CD4-positive, alpha-beta T cell treated with Interleukin-12 subunit alpha and Interleukin-12 subunit beta, for 1 hour (primary cell): ENCODE data around the gene SNX9.
"Not testable (repeated sequence)": the region's sequence is repeated elsewhere in the genome, so short reads cannot be mapped to it uniquely, and the experiment has no call there.

ENCODE experiments used
- DNase-seq: peaks from one replicate; pipeline ENCODE4 v3.0.0-alpha.2; 2020

The SNX9 gene

DNA sequence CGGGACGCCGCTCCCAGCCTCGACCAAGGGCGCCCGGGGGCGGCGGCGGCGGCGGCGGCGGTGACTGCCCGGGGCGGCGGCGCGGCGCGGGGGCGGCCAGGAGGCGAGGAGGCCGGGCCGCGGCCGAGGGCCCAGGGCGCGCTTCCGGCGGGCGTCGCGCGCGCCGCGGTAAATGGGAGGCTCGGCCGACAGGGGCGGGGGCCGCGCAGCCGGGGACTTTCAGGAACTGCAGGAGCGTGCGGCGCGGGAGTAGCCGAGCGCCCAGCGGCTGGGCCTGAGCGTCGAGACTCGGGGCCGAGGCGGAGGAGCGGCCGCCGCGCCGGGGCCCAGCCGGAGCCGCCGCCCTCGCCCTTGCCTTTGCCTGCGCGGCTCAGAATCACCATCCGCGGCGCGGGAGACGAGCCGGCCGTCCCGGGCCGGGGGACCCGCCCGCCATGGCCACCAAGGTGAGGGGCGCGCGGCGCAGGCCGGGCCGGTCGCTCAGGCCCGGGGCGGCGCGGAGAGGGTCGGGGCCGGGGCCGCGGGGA, at the start of gene SNX9:
Gene SNX9, plus strand, starts transcription at position 246 of the 527 bp plus-strand sequence. Its CDS starts 189 bp downstream, at position 435.
- peak; percentile 69 for DNase-seq

DNA sequence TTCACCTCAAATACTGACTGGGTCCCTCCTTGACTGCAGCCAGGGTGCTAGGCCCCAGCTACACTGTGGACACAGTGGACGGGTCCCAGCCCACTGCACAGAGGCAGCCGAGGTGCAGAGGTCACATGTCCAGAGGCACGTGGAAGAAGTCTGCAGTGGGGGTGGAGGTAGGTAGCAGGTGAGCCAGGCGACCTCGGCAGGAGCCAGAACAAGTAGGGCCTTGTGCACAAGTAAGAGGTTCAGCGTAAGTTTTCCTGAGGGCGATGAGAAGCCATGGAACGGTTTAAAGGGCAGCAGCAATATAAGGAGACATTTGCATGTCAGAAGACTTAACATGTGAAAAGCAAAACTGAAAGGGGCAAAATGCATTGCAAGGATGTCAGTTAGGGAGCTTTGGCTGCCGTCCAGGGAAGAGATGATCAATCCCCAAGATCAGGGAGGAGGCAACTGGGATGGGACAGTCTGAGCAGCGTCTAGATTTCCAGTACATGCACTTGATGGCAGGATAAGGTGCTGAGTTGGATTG, 49.7 kb upstream of the SNX9 start:
- DNase-seq, result no peak

- DNase-seq, result no peak
These were observed 48.6 kb upstream of the SNX9 start for GRCh38 chr6:157774153-157775135.

DNA sequence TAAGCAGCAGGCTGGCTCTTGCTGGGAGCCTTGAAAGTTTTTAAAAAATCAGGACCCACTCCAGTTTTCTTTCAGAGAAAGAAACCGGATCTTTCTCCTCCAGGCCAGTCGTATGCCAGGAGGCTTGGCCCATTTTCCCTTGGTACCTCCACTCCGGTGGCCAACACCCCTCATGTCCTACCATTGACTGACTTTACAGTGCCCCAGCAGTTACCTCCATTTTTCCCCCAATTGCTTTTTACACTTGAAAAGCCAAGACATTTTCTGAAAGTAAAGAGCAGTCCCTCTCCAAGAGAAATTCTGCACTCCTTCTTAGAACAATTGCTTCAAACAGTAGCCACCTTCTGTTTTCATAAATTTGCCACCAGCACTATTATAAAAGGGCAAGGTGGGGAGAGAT, 47.7 kb upstream of the SNX9 start:
- DNase-seq, result no peak

DNA sequence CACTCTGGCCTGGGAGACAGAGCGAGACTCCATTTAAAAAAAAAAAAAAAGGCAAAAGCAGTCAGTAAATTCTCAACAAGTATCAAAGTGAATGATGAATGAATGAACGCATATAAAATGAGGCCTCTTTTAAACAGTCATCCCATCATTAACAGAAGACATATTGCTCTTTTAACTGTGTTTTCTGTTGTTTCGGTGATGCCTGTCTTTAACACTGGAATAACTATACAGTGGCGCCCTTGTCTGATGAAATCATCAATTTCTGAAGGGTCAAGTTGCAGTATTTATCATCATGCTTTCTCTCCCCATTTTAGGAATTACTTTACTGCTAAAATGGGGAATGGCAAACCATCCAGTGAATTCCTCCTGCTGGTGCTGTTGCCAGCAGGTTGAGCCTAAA, 45.7 kb upstream of the SNX9 start:
- no peak for DNase-seq

- DNase-seq, result no peak
These were observed 44.3 kb upstream of the SNX9 start for GRCh38 chr6:157778719-157779118.

DNA sequence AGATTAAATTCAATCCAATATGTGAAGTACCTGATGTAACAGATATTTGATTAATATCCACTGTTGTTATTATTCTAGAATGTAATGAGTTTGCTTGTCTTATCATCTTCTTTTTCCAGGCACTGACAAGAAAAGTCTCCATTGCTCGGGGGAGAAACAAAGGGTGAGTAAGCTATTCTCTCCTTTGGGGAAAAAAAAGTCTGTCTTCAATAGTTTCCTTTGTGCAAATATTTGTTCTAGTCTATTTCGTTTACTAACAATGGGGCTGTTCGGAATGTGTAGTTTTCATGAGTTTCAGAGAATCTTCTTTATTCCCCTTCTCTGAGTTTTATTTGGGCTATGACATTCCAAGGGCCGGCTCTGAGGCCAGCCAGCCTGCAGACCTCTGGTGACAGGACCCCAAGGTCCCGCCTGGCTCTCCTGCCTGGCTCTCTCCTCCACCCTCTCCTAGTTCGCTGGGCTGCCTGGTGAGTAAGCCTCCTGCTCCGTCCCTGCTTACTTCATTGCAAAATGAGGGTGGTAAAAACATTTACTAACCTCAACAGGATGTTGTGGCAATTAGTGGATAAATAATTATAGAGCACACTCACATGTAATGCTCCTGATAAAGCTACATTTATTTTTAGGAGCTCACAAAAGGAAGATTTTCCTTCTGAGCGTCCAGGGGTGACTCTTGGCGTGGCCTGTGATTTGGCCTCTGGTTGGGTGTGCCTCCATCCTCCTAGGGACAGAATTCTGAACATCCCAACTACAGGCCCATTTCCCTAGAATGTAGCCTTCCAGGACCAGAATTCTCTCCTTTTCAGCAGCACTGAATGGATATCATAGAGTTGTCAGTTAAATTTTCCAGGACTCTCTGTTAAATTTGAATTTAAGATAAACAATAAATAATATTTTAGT, 43.1 kb upstream of the SNX9 start:
- DNase-seq, result no peak

DNA sequence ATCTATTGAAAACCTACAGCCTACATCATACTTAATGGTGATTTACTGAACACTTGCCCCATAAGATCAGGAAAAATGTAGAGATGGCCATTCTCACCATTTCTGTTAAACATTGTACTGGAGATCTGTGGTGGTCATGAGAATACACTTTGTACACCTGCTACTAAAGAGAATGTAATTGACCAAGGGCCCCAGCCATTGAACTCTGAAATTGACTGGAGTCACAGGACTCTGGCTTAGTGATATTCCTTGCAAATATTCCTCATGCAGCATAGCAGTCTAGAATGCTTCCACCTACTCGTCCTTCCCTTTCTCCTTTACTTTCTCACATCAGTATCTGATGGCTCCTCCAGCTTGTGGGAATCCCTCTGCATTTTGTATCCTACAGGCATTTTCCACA, 37.4 kb upstream of the SNX9 start:
- DNase-seq, result no peak

DNA sequence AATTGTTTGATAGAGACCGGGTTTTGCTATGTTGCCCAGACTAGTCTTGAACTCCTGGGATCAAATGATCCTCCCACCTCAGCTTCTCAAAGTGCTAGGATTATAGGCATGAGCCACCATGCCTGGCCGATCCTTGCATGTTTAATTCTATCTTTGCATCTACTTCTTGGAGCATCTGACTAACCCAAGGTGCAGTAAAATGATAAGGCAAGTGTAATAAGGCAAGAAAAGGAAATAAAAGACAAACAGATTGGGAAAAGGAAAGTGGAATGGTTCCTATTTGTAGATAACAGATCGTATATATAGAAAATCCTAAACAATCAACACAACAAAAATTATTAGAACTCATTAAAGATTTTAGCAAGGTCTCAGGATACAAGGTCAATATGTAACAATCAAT, 36.8 kb upstream of the SNX9 start:
- DNase-seq, result no peak

- no peak for DNase-seq
These were observed 36.0 kb upstream of the SNX9 start for GRCh38 chr6:157787080-157787479.

DNA sequence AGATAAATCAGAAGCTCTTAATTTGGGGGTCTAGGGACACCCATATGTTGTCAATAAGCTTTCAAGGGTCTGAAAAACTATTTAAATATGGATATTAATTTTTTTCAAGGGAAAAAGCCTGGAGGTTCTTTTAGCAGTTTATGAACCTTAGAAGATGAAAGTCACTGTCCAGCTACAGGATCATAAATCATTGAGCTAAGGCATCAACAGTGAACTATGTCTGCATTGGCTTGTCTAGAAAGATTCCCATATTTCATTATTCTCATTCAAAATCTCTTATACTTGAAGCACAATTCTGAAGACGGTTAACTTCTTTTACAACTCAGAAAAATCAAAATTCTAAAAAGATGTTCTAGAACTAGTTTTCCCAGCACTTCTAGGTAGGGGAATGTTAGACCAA, 34.9 kb upstream of the SNX9 start:
- DNase-seq, result no peak

DNA sequence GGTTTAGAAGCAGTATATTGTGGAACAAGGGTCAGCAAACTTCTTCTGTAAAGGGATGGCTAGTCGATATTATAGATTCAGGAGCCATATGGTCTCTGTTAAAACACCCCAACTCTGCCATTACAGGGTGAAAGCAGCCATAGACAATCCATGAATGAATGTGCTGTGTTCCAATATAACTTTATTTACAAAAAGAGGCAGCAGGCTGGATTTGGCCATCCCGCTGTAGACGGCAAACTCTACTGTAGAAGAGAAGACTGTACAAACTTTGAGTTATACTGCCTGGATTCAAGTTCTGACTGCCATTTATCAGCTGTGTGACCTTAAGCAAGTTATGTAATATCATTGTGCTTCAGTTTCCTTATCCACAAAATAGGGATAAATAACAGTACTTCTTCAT, 33.7 kb upstream of the SNX9 start:
- DNase-seq, result no peak

GRCh38 chr6:157789861-157790260, 33.2 kb upstream of the SNX9 start:
- DNase-seq, result no peak

GRCh38 chr6:157790548-157791160, 32.4 kb upstream of the SNX9 start:
- no peak for DNase-seq

GRCh38 chr6:157791450-157791849, 31.6 kb upstream of the SNX9 start:
- DNase-seq, result no peak

DNA sequence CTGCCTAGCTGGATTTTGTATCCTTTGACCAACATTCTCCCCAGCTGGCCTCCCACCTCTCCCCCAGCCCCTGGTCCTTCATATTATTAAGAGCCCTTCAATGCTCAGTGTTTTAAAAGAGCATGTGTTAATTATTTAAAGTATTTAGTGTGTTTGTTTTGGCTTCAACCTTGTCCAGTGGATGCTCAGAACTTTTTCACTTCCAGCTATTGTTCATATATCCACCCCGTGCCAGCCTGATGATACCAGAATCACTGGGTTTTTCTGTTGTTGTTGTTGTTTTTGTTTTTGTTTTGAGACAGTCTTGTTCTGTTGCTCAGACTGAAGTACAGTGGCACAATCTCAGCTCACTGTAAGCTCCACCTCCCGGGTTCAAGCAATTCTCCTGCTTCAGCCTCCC, 30.4 kb upstream of the SNX9 start:
- no peak for DNase-seq

- not testable (repeated sequence) for DNase-seq
These were observed 29.0 kb upstream of the SNX9 start for GRCh38 chr6:157794012-157794411.

GRCh38 chr6:157795841-157796240, 27.2 kb upstream of the SNX9 start:
- DNase-seq, result no peak

DNA sequence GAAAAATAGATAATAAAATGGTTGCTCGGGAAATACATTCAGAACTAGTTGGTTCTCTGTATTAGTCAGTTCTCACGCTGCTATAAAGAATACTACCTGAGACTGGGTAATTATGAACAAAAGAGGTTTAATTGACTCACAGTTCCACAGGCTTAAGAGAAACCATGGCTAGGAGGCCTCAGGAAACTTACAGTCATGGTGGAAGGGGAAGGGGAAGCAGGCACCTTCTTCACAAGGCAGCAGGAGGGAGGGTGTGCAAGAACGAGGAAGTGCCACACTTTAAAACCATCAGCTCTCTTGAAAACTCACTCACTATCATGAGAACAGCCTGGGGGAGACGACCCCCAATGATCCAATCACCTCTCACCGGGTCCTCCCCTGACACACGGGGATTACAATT, 24.2 kb upstream of the SNX9 start:
- no peak for DNase-seq

GRCh38 chr6:157799561-157799960, 23.5 kb upstream of the SNX9 start:
- not testable (repeated sequence) for DNase-seq

- no peak for DNase-seq
These were observed 22.4 kb upstream of the SNX9 start for GRCh38 chr6:157800420-157801237.
